NOMO-1 (cell line): ENCODE data around the gene NSFL1C.
A peak's percentile ranks its signal among the peaks of the same experiment; 100 is the strongest.

ENCODE experiments used
- DNase-seq, 2 experiments: peaks; one replicate each; lab custom pipeline; 2025; ENCODE audit not compliant: unreplicated experiment in 2 of 2; lab: John Stamatoyannopoulos, UW

Gene NSFL1C

DNA sequence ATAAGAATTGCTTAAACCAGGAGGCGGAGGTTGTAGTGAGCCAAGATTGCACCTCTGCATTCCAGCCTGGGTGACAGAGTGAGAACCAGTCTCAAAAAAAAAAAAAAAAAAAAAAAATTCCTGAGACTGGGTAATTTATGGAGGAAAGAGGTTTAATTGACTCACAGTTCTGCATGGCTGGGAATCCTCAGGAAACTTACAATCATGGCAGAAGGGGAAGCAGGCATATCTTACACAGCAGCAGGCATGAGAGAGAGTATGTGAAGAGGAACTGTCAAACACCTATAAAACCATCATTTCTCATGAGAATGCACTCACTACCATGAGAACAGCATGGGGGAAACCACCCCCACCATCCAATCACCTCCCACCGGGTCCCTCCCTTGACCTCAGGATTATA, 72.0 kb downstream of the NSFL1C start:
- DNase-seq = no peak

DNA sequence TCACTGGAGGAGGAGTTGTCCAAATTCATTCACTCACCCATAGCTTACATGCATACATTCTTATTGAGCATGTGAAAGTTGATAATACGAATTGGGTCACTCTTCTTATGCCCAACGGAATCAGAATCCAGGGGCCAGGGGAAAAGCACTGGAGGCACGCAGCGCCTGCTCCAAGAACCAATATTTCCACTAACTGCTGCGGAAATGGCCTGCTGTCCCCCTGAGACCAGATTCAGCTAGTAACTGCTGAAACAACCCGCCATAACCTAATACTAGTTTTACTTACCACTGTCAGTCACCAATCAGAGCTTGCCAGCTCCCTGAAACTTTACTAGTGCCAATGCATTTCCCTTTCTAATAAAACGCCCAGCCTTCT, 73.2 kb downstream of the NSFL1C start:
- no peak for DNase-seq

DNA sequence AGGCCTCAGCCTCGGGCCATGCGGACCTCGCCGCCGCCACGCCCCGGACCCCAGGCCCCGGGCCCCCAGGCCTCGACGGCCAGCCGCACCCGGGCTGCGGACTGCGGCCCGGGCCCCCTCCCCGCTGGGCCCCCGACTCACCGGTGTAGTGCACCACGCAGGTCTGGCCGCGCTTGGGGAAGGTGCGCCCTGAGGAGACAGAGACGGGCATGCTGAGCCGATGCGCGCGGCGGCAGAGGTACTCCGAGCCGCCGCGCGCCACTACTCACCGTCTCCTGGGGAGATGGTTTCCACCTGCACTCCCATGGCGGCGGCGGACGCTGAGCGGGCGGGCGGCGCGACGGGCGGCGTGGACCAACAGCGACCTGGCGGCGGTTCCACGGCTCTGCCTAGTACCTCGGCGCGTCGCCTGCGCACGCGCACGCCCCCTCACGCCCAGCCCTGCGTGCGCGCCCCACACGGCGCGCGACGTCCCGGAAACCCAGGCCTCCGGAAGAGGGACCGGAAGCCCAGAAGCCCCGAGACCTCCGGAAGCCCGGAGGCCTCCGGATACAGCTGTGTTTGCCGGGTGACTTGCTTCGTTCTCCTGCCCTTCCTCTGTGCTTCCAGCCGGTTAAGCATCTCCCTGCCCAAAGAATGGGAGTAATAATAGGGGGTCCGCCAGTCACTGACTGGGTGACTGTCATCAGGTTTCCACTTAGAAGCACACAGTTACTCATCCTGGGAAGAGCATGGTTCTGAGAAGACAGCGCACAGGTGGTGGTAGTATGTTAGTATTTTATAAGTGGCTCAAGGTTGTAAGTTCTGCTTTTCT, 73.7 kb downstream of the NSFL1C start, which contains the start of gene FKBP1A:
TSS of gene FKBP1A (minus strand) at position 362 of the 814 bp plus-strand sequence. CDS start at position 306, 56 bp downstream.
- peak; percentile 77 to 88 for DNase-seq

DNA sequence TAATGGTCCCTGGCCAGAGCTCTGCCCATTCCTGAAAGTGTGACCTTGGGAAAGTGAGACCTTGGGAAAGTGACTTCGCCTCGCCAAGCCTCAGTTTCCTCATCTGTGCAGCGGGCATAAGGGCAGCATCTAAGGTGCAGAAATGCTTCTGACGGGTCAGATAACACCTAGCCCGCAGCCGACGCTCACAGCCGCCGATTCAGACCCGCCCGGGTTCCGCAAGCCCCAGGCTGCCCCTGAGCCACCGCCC, 74.3 kb downstream of the NSFL1C start:
- DNase-seq = peak in 1 of 2 experiments; percentile 8
